DMS53 (cell line): Measurements from ENCODE around the gene ISOC2.
"Not testable (repeated sequence)": the region's sequence is repeated elsewhere in the genome, so short reads cannot be mapped to it uniquely, and the experiment has no call there.

Source experiments
- DNase-seq: peaks from one replicate; lab custom pipeline; 2025; lab: John Stamatoyannopoulos, UW

The ISOC2 gene

GRCh38 chr19:55461259-55461973 is at the start of gene ISOC2:
Gene ISOC2 (minus strand): TSS chr19:55461642. CDS start chr19:55456486, 5,156 bp downstream.
- DNase-seq: peak; percentile 100

GRCh38 chr19:55508120-55508519 is 46.7 kb upstream of the ISOC2 start:
- DNase-seq: no peak

GRCh38 chr19:55504981-55505380 is 43.5 kb upstream of the ISOC2 start:
- DNase-seq: no peak

DNA sequence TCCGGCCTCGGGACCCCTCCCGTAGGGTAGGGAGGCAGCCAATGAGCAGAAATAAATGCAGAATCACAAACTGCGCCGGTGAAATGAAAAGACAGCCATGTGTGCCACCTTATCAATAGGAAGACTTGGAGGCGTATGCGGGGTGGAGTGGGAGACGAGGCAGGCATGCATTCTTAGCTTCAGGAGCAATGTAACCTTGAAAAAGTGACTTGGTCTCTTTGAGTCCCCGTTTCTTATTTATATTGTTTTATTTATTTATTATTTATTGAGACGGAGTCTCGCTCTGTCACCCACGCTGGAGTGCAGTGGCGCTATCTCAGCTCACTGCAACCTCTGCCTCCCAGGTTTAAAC is 42.8 kb upstream of the ISOC2 start:
- no peak for DNase-seq

DNA sequence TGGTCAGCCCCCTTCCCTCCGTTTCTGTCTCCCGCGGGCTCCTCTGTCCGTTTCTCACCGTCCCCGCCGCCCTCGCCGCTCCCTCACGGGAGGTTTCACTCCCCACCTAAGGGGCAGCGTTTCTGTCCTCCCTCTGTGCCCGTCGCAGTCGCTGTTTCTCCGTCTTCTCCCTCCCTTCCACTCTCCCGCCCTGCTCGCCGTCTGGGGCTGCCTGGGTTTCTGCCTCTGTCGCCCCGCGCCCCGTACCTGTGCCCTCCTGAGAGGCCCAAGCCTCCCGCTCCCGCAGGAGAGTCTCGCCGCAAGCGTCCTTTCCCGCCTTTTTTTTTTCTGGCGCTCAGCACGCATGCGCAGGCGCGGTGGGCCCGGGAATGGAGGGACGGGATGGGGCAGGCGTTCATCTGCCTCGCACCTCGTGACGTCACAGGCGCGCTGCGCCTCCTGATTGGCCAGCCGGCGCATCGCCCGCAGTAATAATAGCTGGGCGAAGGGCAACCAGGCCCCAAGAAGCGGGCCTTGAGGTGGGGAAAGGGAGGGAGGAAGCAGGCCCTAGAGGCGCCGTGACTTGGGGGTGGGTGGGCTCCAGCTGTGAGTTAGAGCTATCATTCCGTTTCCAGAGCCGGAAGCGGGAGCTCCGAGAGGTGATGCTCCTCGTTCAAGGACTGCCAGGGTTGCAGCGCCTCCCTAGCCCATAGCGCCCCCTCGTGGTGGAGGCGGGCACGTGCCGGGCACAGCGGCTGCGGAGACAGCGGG is 42.2 kb upstream of the ISOC2 start:
- DNase-seq: peak; percentile 97

- DNase-seq: peak; percentile 67
Measured at GRCh38 chr19:55503157-55503501, 41.7 kb upstream of the ISOC2 start.

DNA sequence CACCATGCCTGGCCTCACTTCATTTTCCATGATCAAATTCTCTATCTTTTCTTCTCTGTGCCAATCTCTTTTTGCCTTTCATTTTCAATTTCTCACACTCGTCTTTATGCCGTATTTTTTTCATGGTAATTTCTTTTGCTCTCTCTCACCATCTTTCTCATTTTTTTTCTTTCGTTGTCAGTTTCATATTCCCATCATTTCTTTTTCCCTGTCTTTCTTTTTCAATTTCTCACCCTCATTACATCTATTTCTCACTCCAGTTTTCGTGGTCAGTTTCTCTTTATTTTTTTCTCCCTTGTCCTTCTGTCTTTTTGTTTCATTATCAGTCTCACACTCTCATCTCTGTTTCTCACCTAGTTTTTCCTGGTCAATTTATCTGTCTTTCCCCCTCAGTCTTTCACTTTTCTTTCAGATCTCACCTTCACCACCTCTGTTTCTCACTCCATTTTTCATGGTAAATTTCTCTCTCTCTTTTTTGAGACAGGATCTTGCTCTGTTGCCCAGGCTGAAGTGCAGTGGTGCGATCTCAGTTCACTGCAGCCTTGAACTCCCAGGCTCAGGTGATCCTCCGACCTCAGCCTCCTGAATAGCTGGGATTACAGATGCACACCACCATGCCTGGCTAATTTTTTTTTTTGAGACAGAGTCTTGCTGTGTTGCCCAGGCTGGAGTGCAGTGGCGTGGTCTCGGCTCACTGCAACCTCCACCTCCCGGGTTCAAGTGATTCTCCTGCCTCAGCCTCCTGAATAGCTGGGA is 40.9 kb upstream of the ISOC2 start:
- DNase-seq: no peak

- no peak for DNase-seq
Measured at GRCh38 chr19:55500368-55500952, 39.0 kb upstream of the ISOC2 start.

- DNase-seq: no peak
Measured at GRCh38 chr19:55498246-55498840, 36.9 kb upstream of the ISOC2 start.

DNA sequence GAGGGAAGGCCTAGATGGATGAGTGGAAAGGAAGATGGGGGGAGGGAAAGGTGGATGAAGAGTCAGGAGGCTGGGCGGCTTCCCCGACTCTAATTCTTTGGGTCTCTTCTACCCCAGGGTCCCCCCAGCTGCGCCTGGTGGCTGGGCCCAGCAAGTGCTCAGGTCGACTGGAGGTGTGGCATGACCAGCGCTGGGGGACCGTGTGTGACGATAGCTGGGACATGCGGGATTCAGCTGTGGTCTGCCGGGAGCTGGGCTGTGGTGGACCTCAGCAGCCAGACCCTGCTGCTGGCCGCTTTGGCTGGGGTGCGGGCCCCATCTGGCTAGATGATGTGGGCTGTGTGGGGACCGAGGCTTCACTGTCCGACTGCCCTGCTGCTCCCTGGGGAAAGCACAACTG is 36.3 kb upstream of the ISOC2 start:
- no peak for DNase-seq

- not testable (repeated sequence) for DNase-seq
Measured at GRCh38 chr19:55496820-55497219, 35.4 kb upstream of the ISOC2 start.

DNA sequence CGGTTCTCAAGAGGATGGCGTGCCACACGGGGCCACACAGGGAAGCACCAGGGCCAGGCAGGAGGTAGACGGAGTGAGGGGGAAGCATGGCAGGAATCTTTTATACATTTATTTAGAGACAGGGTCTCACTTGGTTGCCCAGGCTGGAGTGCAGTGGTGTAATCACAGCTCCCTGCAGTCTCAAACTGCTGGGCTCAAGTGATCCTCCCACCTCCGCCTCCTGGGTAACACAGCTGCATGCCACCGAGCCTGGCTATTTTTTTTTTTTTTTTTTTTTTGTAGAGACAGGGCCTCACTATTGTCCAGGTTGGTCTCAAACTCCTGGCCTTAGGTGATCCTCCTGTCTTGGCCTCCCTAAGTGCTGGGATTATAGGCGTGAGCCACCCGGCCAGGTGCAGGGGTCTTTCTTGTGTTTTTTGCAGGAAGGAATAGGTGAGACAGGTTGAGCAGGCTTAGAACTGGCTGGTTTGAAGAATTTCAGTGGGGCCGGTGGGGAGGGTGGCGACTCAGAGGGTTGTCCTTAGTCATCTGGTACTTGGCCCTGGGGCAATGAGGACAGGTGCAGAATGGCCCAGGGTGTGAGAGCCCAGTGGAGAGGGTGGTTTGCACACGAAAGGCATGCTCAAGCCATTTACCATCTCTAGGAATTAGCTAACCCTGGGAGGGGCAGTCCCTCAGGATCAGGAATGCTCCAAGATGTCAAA is 34.4 kb upstream of the ISOC2 start:
- DNase-seq: peak; percentile 54

- peak; percentile 73 for DNase-seq
Measured at GRCh38 chr19:55494172-55494761, 32.8 kb upstream of the ISOC2 start.

DNA sequence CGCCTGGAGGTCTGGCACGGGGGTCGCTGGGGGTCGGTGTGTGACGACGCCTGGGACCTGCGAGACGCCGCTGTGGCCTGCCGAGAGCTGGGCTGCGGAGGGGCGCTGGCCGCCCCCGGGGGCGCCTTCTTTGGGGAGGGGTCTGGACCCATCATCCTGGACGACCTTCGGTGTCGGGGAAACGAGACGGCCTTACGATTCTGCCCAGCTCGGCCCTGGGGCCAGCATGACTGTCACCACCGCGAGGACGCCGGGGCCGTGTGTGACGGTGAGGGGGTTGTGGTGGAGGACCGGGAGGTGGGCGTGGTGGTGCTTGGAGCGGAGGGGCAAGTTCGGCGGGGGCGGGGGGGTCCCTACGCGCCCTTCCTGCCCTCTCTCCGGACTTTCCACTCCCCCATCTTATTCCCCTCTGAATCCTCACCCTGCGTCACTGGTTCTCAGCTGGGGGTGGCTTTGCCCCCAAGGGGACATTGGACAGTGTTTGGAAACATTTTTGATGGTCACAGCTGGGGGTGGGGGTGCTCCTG is 32.3 kb upstream of the ISOC2 start:
- DNase-seq: peak; percentile 47

DNA sequence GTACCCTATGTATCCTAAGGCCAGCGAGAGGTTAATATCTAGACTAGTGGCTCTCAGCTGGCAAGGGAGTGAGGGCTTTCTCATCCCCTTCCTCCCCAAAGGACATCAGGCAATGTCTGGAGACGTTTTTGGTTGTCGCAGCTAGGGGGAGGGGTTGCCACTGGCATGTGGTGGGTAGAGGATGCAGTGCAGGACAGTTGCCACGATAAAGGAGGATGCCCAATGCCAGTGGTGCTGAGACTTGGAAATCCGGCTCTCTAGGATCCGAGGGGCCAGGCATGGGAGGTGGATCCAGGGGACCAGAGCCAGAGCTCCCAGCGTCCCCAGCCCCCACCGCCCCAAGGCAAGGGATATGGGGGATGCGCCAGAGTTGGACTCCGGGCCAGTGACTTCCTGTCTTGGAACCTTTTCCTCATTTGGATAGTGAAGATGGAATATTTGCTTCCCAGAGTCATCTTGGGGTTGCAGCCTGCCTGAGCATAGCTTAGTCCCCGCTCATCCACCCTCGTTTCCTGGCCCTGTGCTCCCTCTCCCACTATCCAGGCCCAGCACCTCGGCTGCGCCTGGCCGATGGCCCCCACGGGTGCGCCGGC is 31.7 kb upstream of the ISOC2 start:
- no peak for DNase-seq

- DNase-seq: peak; percentile 74
Measured at GRCh38 chr19:55492362-55492944, 31.0 kb upstream of the ISOC2 start.

GRCh38 chr19:55491546-55492360 is 30.3 kb upstream of the ISOC2 start:
- DNase-seq: no peak

- no peak for DNase-seq
Measured at GRCh38 chr19:55490478-55491432, 29.3 kb upstream of the ISOC2 start.
